Measurements from ENCODE around the gene PRDM16.

PRDM16 gene

DNA sequence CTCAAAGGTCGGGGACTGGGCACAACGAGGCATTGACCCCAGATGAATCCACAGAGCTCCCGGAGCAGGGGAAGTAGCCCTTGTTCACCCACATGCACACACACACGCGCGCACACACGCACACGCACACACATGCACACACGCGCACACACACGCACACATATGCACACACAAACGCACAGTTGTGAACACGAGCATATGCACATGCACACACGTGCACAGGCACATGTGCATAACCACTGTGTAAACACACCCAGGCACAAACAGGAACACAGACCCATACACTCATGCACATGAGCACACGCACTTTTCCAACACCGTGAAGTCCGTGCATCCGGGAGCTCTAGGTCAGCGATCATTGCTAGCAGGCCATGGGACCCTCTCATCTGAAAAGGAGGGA, 208.6 kb downstream of the PRDM16 start:
- H3K4me3 ChIP-seq (ENCODE audit: low read depth, low read length): no peak overlapping the region
- H3K36me3 ChIP-seq: no peaks in the 10 kb centered on the region
- TF ChIP-seq, protein P1, sequence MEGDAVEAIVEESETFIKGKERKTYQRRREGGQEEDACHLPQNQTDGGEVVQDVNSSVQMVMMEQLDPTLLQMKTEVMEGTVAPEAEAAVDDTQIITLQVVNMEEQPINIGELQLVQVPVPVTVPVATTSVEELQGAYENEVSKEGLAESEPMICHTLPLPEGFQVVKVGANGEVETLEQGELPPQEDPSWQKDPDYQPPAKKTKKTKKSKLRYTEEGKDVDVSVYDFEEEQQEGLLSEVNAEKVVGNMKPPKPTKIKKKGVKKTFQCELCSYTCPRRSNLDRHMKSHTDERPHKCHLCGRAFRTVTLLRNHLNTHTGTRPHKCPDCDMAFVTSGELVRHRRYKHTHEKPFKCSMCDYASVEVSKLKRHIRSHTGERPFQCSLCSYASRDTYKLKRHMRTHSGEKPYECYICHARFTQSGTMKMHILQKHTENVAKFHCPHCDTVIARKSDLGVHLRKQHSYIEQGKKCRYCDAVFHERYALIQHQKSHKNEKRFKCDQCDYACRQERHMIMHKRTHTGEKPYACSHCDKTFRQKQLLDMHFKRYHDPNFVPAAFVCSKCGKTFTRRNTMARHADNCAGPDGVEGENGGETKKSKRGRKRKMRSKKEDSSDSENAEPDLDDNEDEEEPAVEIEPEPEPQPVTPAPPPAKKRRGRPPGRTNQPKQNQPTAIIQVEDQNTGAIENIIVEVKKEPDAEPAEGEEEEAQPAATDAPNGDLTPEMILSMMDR (IDR thresholded peaks at IDR 0.05; ENCODE audit: low read depth, low read length): no peak
- H3K27me3 ChIP-seq (ENCODE audit: insufficient read depth, low read depth, severe bottlenecking): no peaks in the 10 kb centered on the region
- no peaks in the 10 kb centered on the region for H3K9me3 ChIP-seq (ENCODE audit: severe bottlenecking)
- DNase-seq: no peak
- no peak overlapping the region for H3K27ac ChIP-seq

DNA sequence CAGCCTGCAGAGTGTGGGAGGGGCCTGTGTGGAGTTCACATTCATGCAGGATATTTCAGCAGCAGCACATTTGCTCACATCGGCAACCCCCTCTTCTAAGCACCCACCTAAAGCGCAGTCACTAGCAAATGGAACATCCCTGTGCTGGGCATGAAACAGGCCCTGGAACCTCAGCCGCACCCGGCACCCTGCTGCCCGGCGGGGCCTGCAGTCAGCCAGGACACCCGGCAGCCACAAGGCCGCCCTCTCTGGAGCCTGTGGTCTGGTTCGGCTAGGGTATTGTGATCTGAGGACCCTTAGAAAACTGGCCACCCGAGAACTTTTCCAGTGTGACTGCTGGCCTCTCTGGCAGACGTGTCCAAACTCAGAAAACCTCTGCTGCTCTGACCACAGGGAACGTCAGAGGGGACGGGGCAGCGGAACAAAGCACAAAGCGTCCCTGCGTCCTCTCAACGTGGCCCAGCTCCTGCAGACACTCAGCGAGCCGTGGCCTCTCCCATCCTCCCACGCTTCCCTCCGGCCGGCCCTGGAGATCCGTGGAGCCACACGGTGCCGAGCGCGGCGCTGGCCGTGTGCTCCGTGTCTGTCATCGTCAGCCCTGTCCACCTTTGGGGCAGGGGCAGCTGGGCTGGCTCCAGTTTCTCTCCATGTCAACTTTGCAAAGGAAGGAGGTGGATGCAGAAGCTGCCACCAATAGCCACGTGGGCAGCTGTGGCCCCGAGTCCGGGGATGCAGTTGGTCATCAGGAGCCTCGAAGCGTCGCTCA, 209.6 kb downstream of the PRDM16 start:
- TF ChIP-seq, protein P1 (IDR thresholded peaks at IDR 0.05; ENCODE audit: low read depth, low read length): no peak
- Histone ChIP-seq H3K4me3 (ENCODE audit: low read depth, low read length) (no peak overlapping the region), H3K27me3 (ENCODE audit: insufficient read depth, low read depth, severe bottlenecking) (no peaks in the 10 kb centered on the region)

DNA sequence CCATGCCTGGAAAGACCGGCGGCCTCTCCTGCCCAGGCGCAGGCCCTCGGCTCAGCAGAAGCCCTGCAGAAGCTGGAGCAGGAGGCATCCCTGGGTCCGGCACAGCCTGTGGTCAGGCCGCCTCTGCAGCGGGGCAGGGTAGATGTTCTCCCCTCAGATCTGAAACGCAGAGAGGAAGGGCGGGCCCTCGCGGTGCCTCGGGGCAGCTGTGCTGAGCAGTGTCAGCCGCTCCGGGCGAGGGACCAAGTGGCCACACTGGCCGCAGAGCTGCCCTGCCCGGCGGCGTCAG, 210.1 kb downstream of the PRDM16 start:
- Histone ChIP-seq H3K9me3 (ENCODE audit: severe bottlenecking) (no peaks in the 10 kb centered on the region), H3K27ac (no peak overlapping the region), H3K27me3 (ENCODE audit: insufficient read depth, low read depth, severe bottlenecking) (no peaks in the 10 kb centered on the region), H3K4me3 (ENCODE audit: low read depth, low read length) (no peak overlapping the region), H3K36me3 (no peaks in the 10 kb centered on the region)
- no peak for DNase-seq
- TF ChIP-seq, protein P1 (IDR thresholded peaks at IDR 0.05; ENCODE audit: low read depth, low read length): no peak

More for the DNA sequence above, 209.6 kb downstream of the PRDM16 start:
- Histone ChIP-seq H3K9me3 (ENCODE audit: severe bottlenecking) (no peaks in the 10 kb centered on the region), H3K27ac (no peak overlapping the region), H3K36me3 (no peaks in the 10 kb centered on the region)
- DNase-seq: no peak

DNA sequence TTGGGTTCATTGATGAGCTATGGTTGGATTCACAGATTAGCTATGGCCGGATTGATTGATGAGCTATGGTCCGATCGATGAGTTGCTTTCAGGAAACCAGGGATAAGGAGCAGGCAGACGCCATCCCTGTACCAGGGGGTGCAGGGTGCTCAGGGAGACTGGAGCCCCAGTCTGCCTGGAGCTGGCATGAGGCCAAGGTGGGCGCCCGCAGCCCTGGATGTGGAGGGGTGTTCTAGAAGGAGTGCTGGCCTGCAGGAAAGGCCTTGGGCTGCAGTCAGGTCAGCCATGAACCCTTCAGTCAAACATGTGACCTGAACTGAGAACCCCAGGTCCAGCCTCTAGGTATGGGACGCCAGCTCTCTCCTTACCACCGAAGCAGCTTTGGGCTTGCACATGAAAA, 212.7 kb downstream of the PRDM16 start:
- Histone ChIP-seq H3K9me3 (ENCODE audit: severe bottlenecking) (no peaks in the 10 kb centered on the region), H3K4me3 (ENCODE audit: low read depth, low read length) (no peak overlapping the region), H3K36me3 (no peaks in the 10 kb centered on the region), H3K27ac (no peak overlapping the region), H3K27me3 (ENCODE audit: insufficient read depth, low read depth, severe bottlenecking) (no peaks in the 10 kb centered on the region)
- DNase-seq: no peak
- TF ChIP-seq, protein P1 (IDR thresholded peaks at IDR 0.05; ENCODE audit: low read depth, low read length): no peak

DNA sequence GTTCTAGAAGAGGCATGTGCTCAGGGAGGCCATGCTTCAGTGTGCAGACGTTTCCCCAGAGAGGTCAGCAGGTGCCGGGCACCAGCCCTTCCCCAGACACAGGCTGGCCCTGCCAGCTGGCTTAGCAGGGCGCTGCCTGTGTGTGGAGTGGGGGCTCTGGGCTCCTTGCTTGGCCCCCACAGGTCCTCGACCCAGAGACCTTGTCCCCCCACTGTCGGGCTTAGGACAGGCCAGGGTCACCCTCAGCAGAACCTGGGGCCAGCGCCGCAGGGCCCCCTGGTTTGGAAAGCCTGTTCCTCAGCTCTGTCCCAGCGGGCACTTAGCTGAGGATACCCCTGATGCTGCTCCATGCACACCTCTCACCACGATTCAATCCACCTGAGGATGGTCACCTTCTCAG, 213.2 kb downstream of the PRDM16 start:
- TF ChIP-seq, protein P1 (IDR thresholded peaks at IDR 0.05; ENCODE audit: low read depth, low read length): no peak
- Histone ChIP-seq H3K36me3 (no peaks in the 10 kb centered on the region), H3K9me3 (ENCODE audit: severe bottlenecking) (no peaks in the 10 kb centered on the region), H3K4me3 (ENCODE audit: low read depth, low read length) (no peak overlapping the region), H3K27me3 (ENCODE audit: insufficient read depth, low read depth, severe bottlenecking) (no peaks in the 10 kb centered on the region), H3K27ac (no peak overlapping the region)
- no peak for DNase-seq

Data from WERI-Rb-1 (cell line).